Effector CD4-positive, alpha-beta T cell (primary cell): ENCODE measurements around the gene IL3RA.

Experiments used
- DNase-seq: peaks from one replicate; pipeline ENCODE4 v3.0.0-alpha.2; 2020

IL3RA gene

DNA sequence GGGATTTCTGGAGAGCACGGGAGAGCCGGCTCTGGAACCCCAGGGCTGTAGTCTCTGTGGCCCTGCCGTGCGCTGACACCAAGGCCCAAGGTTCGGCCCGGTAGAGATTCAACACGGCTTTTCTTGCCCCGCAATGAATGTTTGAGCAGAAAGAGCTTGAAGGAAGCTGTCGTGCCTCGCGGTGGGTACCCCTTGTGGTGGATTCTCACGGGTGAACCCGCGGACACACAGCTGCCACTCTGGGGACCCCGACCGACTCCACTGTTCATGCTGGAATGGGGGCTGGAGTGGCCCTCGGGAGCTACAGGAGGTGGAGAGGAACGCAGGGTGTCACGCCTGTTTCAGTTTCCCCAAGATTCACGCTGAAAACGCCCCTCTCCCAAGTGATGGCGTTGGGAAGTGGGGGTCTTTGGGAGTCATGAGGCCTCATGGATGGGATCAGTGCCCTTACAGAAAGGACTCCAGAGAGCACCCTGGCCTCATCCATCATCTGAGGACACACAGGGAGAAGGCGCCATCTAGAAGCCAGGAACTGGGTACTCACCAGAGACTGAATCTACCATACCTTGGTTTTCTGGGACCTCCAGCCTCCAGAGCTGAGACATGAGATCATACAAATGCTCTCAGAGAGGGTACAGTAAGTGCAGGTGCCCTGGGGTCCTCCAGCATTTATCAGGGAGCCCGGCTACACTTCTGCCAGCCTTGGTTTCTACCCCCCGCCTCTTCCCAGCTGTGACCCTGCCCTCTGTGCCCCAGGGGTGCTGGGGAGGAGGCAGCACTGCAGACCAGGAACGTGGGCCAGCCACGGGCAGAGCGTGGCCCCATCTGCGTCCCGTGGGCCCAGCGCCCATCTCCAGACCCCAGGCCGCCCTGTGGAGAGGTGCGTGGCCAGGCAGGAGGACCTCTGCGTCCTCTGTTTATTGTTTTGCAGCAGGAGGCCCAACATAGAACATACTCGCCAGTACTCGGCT, 49.0 kb downstream of the IL3RA start:
- DNase-seq: no peak

DNA sequence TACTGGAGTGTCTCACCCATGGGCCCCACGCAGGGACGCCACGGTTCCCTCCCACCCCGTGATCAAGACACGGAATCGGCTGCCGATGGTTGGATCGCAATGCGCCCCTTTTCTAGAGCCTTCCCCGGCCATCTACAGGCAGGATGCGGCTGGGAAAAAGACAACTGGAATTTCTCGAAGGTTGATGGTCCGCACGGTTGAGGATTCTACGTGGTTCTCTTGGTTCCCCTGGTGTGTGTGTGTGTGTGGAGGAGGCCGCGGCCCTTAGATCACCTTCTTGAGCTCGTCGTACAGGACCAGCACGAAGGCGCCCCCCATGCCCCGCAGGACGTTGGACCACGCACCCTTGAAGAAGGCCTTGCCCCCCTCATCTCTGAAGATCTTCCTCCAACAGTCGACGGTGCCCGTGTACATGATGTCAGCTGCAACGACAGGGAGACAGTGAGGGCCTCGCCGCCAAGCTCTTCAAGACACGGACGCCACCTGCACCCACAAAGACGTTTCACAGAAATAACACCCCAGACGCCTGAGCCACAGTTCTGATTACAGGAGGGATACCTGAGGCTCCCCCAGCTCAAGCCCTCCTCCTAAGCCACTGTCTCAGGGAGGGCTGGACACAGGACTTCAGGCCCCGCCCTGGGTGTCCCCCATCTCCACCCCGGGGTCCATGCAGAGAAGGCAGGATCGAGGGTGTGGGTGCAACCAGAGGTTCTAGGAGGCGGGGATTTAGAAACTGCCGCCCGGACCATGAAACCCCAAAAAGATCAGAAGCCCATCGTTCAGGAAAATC, 49.9 kb downstream of the IL3RA start:
- DNase-seq: no peak

DNA sequence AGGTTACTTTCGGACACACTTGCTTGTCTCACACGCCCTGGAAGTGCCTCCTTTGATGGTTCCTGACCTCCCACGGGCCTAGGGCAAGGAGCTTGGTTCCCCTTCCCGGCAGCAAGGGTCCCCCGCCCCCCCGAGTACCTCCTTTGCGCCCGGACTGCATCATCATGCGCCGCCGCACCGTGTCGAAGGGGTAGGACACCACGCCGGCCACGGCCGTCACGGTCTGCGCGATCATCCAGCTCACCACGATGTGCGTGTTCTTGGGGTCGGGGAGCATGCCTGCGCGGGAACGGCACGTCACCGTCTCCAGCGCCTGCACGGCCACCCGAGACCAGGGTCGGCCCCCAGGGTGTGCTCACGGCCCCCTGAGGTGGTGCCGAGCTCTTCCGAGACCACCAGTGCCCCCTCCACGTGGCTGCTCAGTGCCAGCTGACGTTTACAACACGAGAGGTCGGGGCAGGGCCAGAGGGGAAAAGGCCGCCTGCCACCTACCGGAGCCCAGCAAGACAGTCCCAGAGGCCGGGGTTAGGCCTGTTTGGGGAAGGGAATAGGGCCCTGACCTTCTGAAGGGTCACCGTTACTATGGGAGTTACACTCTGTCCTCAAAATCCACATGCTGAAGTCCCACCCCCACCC, 50.7 kb downstream of the IL3RA start:
- DNase-seq: no peak

DNA sequence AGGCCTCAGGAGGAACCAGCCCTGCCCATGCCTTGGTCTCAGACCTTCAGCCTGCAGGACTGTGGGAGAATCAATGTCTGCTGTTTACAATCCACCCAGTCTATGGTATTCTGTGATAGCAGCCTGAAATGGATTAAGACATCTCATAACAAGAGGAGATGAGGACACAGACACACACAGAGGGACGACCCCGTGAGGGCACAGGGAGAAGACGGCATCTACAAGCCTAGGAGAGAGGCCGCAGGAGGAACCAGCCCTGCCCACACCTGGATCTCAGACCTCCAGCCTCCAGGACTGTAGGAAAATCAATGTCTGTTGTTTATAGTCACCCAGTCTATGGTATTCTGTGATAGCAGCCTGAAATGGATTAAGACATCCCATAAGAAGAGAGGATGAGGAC, 52.1 kb downstream of the IL3RA start:
- DNase-seq: no peak

DNA sequence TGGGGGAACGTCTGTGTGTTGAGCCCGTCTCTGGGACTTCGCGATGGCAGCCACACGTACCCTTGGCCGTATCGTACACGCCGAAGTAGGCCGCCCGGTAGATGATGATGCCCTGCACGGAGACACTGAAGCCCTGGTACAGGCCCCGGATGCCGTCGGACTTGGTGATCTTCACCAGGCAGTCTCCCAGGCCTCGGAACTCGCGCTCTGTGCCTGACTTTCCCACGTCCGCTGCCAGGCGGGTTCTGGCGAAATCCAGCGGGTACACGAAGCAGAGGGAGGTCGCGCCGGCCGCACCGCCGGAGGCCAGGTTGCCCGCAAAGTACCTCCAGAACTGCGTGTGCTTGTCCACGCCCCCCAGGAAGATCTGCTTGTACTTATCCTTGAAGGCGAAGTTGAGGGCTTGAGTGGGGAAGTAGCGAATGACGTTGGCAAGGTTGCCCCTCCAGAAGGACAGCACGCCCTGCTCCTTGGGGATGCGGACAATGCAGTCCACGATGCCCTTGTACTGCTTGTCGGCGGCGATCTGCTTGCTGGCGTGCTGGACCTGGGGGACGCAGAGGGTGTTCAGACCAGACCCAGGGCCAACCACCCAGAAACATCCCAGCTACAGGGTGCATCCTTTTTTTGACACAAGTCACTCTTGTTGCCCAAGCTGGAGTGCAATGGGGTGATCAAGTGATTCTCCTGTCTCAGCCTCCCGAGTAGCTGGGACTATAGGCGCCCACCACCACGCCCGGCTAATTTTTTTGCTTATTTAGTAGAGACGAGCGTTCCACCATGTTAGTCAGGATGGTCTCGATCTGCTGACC, 52.8 kb downstream of the IL3RA start:
- no peak for DNase-seq

DNA sequence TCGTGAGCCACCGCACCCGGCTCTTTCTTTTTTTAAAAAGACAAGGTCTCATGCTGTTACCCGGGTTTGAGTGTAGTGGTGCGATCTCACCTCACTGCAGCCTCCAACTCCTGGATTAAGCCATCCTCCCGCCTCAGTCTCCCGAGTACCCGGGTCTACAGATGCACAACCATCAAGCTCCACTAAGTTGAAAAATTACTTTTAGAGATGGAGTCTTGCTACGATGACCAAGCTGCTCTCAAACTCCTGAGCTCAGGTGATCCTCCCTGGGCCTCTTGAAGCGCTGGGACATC, 53.4 kb downstream of the IL3RA start:
- DNase-seq: no peak

DNA sequence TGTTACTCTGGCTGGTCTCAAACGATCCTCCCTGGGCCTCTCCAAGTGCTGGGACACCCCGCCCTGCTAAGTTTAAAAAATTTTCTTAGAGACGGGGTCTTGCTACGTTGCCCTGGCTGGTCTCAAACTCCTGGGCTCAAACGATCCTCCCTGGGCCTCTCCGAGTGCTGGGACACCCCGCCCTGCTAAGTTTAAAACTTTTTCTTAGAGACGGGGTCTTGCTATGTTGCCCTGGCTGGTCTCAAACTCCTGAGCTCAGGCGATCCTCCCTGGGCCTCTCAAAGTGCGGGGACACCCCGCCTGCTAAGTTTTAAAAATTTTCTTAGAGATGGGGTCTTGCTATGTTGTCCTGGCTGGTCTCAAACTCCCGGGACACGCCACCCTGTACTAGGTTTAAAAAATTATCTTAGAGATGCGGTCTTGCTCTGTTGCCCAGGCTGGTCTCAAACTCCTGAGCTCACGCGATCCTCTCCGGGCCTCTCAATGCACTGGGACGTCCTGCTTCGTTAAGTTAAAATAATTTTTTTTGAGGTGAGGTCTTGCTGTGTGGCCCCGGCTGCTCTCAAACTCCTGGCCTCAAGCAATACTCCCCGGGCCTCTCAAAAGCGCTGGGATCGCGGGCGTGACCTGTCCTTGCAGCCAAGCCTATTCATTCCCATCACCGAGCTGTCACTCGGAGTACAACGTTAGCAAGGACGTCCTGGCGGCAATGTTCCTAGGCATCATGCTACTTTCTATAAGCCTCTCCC, 54.2 kb downstream of the IL3RA start:
- DNase-seq: no peak

DNA sequence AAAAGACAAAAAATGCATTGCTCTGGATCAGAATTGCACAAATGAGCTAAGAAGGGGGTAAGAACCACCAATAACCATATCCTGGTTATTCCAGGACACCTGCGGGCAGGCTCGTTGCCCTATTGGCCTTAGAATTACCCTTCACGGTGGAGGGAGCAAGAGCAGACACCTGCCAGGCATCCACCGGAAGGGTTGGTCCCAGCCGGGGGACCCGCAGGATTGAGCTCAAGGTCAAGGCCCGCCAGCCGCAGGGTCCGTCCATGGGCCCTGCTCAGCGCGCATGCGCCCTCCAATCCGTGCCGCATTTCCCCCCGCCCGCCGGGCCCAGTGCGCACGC, 54.8 kb downstream of the IL3RA start:
- no peak for DNase-seq

DNA sequence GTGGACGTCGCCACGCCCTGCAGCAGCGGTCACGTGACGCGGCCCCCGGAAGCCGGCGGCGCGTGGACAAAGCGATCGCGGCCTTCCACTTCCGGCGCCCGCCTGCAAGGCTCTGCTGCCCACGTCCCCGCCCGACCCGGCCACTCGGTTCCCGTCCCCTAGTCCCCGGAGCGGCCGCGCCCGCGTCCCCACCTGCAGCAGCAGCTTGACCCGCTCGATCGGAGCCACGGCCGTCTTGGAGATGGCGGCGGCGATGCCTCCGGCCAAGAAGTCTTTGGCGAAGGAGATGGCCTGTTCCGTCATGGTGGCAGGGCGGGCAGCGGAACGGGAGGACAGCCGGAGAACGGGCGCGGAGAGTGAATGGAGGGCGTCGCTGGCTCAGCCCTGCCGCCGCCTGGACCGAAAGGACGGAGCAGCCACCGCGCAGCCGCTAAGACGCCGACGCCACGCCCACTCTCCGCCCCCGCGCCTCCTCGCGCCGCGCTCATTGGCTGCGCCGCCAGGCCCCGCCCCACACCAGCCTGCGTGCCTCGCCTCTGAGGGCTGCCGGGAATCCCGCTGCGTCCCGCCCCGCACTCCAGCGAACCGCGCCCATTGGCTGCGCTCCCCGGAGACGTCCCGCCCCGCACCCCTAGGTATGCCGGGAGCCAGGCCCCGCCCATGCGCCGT, 55.3 kb downstream of the IL3RA start, which contains the start of gene SLC25A6:
SLC25A6 (minus strand) TSS at position 407 of the 669 bp plus-strand sequence; CDS start at position 303, 104 bp downstream.
- DNase-seq: peak; percentile 98

DNA sequence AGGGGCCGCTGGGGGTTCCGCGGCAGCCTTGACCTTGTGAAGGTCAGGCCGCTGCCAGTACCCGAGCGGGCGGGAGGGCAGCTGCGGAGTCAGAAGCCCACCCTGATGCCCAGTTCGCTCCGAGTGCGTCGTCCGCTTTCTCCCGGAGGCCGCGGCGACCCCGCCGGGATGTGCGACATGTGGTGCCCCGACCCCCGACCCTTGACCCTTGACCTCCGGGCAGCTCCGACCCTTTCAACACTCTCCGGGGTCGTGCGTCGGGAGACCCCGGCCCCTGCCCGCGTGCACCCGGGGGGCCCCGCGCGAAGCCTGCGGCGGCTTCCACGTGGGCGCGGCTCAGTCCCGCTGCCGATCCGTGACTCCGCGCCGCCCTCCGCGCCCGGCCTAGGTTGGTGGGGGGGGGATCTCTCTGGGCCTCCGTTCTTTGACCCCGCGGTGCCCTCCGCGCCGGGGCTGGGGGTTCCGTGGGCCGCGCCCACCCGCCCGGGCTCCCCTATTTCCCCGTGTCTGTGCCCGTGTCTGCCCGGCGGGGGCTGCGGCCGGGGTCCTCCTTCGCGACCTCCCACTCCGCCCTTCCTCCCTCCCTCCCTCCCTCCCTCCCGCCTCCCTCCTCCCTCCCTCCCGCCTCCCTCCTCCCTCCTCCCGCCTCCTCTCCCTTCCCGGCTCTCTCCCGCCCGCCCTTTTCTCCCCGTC, 55.9 kb downstream of the IL3RA start:
- DNase-seq: no peak

DNA sequence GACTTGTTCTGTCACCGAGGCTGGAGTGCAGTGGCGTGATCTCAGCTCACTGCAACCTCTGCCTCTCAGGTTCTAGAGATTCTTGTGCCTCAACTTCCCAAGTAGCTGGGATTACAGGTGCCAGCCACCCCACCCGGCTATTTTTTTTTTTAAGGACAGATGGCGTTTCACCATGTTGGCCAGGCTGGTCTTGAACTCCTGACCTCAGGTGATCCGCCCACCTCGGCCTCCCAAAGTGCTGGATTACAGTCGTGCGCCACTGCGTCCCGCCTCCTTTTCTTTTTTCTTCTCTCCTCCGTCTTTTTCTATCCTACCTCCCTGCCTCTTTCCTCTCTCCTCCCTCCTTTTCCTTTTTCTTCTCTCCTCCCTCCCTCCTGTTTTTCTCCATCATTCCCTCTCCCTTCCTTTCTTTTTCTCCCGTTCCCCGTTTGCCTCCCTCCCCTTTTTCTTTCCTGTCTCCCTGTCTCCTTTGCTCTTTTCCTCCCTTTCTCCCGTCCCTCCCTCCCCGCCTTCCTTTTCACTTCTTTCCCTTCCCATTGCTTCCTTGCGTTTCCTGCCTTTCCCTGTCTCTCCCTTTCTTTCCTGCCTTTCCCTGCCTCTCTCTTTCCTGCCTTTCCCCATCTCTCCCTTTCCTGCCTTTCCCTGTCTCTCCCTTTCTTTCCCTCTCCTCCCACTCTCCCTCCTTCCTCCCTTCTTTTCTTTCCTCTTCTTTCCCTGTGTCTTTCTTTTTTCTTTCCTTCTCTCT, 57.5 kb downstream of the IL3RA start:
- no peak for DNase-seq

DNA sequence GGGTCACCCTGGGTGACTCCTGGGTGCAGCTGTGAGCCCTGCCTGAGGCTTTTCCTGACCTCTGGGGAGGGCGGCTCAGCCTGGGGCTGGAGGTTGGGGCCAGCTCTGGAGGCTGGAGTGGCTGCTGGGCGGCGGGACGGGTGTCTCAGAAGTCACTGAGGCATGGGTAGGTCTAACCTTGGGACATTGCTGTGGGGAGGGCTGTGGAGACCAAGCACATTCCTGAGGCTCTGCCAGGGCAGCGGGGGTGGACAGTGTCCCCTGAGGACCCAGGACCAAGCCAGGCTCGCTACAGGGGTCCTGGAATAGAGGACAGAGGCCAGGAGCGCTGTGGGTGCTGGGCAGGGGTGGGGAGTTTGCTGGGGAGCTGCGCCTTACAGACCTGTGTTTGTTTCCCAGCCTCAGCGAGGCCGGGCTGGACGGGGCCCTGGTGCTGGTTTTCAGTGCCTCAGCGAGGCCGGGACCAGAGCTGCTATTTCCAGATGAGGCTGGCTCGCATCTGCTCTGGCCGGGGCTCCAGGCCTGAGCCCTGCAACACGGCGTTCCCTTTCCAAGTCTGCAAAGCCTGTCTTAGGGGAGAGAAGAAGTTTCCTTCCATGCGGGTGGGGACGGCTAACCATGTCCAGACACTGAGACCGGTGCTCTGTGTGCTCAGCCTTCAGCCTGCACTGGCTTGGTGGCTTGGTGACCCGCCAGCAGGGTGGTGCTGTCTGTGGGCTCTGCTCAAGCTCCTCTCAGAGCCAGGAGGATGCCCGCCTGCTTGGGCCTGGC, 58.3 kb downstream of the IL3RA start:
- no peak for DNase-seq

DNA sequence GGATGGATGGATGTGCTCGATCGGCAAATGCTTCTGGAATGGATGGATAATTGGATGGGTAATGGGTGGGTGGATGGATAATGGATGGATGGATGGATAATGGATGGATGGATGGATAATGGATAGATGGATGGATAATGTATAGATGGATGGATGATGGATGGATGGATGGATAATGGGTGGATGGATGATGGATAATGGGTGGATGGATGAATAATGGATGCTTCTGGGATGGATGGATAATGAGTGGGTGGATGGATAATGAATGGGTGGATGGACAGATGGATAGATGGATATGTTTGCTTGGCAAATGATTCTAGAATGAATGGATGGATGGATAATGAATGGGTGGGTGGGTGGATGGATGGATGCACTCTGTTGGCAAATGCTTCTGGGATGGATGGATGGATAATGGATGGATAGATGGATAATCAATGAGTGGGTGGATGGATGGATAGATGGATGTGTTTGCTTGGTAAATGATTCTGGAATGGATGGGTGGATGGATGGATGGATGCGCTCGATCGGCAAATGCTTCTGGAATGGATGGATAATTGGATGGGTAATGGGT, 59.1 kb downstream of the IL3RA start:
- DNase-seq: no peak

DNA sequence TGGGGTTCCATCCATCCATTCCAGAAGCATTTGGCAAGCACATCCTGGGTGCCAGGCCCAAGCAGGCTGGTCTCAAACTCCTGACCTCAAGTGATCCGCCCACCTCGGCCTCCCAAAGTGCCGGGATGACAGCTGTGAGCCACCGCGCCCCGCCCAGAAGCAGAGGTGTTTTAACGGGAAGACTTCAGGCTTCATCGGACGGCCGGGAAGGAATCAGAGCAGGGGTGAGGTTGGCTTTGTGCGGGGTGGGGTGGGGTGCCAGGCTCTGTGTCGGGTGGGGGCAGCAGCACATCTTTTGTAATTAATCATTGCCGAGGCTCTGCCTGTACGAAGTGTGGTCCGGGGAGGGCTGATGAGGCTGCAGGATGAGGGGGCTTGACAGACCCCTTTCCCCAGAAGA, 60.4 kb downstream of the IL3RA start:
- no peak for DNase-seq

DNA sequence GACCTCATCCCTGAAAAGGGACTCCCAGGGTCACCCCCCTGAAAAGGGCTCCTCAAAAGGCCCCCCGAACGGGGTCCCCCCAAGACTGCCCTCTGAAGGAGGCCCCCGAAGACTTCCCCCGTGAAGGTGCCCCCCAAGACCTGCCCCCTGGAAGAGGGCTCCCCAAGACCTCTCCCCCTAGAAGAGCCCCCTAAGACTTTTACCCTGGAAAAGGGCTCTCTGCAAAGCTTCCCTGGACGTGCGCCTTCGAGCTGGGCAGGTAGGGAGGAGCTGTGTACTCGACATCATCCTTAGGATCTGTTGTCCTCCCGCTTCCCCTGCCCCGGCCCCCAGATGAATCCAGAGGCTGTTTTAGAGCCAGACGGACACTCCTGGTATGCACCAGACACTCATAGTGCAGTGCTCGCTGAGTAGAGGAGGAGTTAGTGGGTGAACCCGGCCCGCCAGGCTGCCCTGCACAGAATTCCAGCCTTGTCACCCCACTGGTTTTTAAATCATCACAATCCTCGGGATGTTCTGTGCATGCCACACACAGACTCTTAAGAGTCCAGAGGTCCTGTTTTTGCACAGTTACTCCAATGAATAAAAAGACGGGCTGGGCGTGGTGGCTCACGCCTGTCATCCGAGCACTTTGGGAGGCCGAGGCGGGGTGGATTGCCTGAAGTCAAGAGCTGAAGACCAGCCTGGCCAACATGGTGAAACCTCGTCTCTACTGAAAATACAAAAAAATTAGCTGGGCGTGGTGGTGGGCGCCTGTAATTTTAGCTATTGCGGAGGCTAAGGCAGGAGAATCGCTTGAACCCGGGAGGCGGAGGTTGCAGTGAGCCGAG, 61.1 kb downstream of the IL3RA start:
- DNase-seq: no peak

DNA sequence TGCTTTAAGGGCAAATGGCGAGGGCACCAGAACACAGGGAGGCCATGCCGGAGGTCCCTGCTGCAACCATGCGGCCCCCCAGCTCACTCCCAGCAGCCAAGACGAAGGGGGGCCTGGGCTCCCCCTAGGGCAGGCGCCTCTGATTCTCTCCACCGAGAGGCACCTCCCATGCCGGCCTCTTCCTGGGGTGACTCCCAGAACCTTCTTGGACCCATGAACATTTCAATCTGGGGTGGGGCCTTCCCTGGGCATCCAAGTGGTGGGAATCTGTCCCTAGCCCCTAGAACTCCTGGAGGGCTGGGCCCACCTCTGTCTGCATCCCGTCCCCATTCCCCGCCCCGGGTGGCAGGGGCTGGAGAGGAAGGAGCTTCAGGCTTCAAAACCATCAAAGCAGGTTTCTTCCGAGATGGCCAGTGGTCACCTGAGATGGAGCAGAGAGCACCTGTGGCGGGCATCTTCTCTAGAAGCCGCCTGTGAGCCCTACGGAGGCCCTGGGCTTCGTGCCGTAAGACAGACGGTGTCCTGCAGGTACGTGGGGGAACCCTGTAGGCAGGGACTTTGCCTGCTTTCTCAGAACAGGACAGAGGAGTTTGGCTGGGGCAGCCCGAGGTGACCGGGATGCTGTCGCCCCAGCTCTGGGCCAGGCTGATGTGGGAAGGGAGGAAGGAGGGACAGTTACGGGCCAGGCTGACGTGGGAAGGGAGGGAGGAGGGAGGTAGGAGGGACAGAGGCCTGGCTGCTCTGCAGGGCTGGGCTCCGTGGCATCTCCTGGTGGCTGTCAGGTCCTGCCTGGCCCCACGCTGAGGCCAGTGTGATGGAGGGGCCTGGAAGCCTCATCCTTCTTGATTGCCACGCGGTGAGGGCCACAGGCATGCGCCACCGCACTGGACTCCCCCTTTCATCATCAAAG, 62.1 kb downstream of the IL3RA start:
- DNase-seq: no peak

DNA sequence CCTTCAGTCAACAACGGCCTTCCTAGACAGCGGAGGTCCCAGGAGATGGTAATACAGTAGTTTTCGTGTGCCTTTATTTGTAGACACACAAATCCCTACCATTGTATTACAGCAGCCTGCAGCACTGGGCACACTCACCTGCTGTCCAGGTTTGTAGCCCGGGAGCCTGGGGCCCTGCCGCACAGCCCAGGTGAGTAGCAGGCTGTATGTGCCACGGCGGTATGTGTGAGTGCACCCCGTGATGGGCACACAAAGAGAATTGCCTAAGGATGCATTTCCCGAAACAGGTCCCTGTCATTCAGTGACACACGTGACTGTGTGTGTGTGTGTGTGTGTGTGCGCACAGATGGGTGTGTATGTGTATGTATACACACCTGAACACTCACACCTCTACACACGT, 63.5 kb downstream of the IL3RA start:
- no peak for DNase-seq
